Heart right ventricle (tissue), 16 donors: ENCODE results near the gene EYA3. TPM values are rescaled to one million over a fixed set of nuclear protein-coding genes. Genes with fewer than 3 reads are reported as not detected.
A peak's percentile ranks its signal among the peaks of the same experiment; 100 is the strongest.

ENCODE experiments used
- ATAC-seq, 8 donors: fragments of 200-7000 bp; cut with Tn5 transposase; one replicate each; pipeline ENCODE4 v1.9.1; 2020; ENCODE audit warnings: mild to moderate bottlenecking in 8 of 8, moderate library complexity in 8 of 8, moderate number of reproducible peaks in 1 of 8
- DNase-seq, 2 donors: peaks; one replicate each; pipeline ENCODE4 v3.0.0-alpha.2; 2020
- H3K27ac ChIP-seq, 10 donors: fragments of 200-600 bp; sonication (generic) in 2 of 10; one replicate each; pipeline versions ENCODE4 v1.5.0 to v1.8.0; 2020 to 2022; ENCODE audit warnings: mild to moderate bottlenecking in 3 of 10
- H3K27me3 ChIP-seq, 7 donors: fragments of 200-600 bp; one replicate each; pipeline ENCODE4 v1.8.0; 2021 to 2022; ENCODE audit warnings: mild to moderate bottlenecking in 2 of 7
- H3K36me3 ChIP-seq, 9 donors: fragments of 200-600 bp; sonication (generic) in 1 of 9; one replicate each; pipeline versions ENCODE4 v1.5.0 to v1.8.0; 2020 to 2022; ENCODE audit warnings: mild to moderate bottlenecking in 2 of 9
- H3K4me1 ChIP-seq, 9 donors: fragments of 200-600 bp; sonication (generic) in 1 of 9; one replicate each; pipeline versions ENCODE4 v1.5.0 to v1.8.0; 2020 to 2022; ENCODE audit warnings: mild to moderate bottlenecking in 4 of 9
- H3K4me3 ChIP-seq, 10 donors: fragments of 200-600 bp; sonication (generic) in 2 of 10; one replicate each; pipeline versions ENCODE4 v1.5.0 to v1.8.0; 2020 to 2022; ENCODE audit warnings: mild to moderate bottlenecking in 7 of 10, moderate library complexity in 2 of 10
- H3K9me3 ChIP-seq, 11 donors: fragments of 200-600 bp in 10 of 11; sonication (generic) in 2 of 11; one replicate each; pipeline versions ENCODE4 v1.5.0 to v1.8.0; 2013 to 2022; ENCODE audit warnings: mild to moderate bottlenecking in 2 of 11, control low read depth in 1 of 11, moderate library complexity in 1 of 11
- CTCF ChIP-seq, 9 donors: fragments of 200-600 bp; sonication (generic) in 2 of 9; IDR thresholded peaks; one replicate each; pipeline versions ENCODE4 v1.5.0 to v1.8.0; 2021 to 2022; ENCODE audit warnings: antibody characterized with exemption in 9 of 9, mild to moderate bottlenecking in 5 of 9, moderate library complexity in 1 of 9
- WGBS, 2 donors: extraction: QIAGEN DNeasy Blood & Tissue Kit; methylation state at CpG; one replicate each; pipeline ENCODE4 v1.1.7; 2013; ENCODE audit warnings: inconsistent platforms in 1 of 2; 5-methylcytosine and 5-hydroxymethylcytosine counted together
- intact Hi-C, 10 donors: fragments of 100-400 bp; cut with DNase I; formaldehyde crosslinking; loops; one replicate each; pipeline versions ENCODE4 v1.11.1 to v1.14.2; 2022
- polyA plus RNA-seq, 2 donors: library from polyadenylated mRNA; stranded (reverse); fragments of 200-250 nt; gene quantifications; one replicate each; pipeline ENCODE4 v1.2.3, GENCODE V29; 2013
- total RNA-seq, 10 donors: library from RNA; stranded (reverse); fragmentation: NEBNext Ultra II Directional in 3 of 10; extraction: Animal tissue kit (Norgen Biotek cat#: 25700) in 3 of 10; gene quantifications; one replicate each; pipeline versions ENCODE4 v1.2.1 to v1.2.4, GENCODE V29; 2021 to 2023
- donor health status: Arrhythmogenic right ventricular cardiomyopathy.
- donor health status: ischemic (EF 13 %, LVEDD 7.1; RV severe dilation, severe dysfunction).
- donor health status: healthy with polysubstance abuse.
- donor health status: DM: no; HTN: yes; CAD: no.
- donor health status: DM: no; HTN: no; CAD: no.
- donor health status: ischemic (EF 25% LVEDD 6.9; RV normal size, moderate dysfunction).
- donor health status: ischemic (EF 25% LVEDD 5.7; RV mildly dilated, moderate dysfunction).
- donor health status: healthy.
- donor health status: DM: yes; HTN: yes; CAD: no.
- donor health status: Ischemic cardiomyopathy.
- donor health status: ischemic (EF 35%, LVEDD 5.7; RV mildly dilated, moderate dysfunction).
- donor health status: nonischemic (EF 11% LVEDD 7.7; RV severe dilation, severe dysfunction).
- donor health status: DM: yes; HTN: yes; CAD: no.
- donor health status: PGD.
- donor health status: ischemic (EF 29% LVEDD 5.4; RV normal size, mild dysfunction).
- donor health status: nonischemic (EF 23%, LVEDD 6.1; RV moderate dilation, normal function).

EYA3 gene
- total and polyA plus RNA-seq, 12 donors = 3.6 to 22.1 (median 17.3) TPM

GRCh38 chr1:28135371-28136168 is 47.2 kb upstream of the EYA3 start:
- Histone ChIP-seq H3K27me3 (no peaks in the 10 kb centered on the region), H3K9me3 (no peaks in the 10 kb centered on the region), H3K4me1 (peaks cover 0 to 67% (median 0%) of the 10 kb centered on the region in 9 donors), H3K36me3 (no peaks in the 10 kb centered on the region), H3K27ac (peak overlapping the region in 2 of 10 donors; percentile 35 to 84), H3K4me3 (no peak overlapping the region)
- WGBS, 2 donors = 82 to 83% methylated on average over 14 of the region's 14 CpGs
- ATAC-seq = peak in 2 of 8 donors; percentile 20 to 40
- DNase-seq = no peak
- intact Hi-C loops = no loop called here
- no peak for TF ChIP-seq CTCF (IDR thresholded peaks at IDR 0.05)

- no peak overlapping the region for H3K4me3 ChIP-seq
- no peaks in the 10 kb centered on the region for H3K9me3 ChIP-seq
- H3K27me3 ChIP-seq = no peaks in the 10 kb centered on the region
- peak overlapping the region in 2 of 10 donors; percentile 35 to 84 for H3K27ac ChIP-seq
- intact Hi-C loops = loop anchor here in 1 of 10 donors (5.0 kb wide), 1 partner anchor 43 kb away; the partner anchor contains the start of gene PTAFR
- peaks cover 0 to 59% (median 0%) of the 10 kb centered on the region in 9 donors for H3K4me1 ChIP-seq
- 78 to 90% methylated on average over 2 of the region's 2 CpGs for WGBS, 2 donors
- H3K36me3 ChIP-seq = no peaks in the 10 kb centered on the region
- no peak for TF ChIP-seq CTCF (IDR thresholded peaks at IDR 0.05)
- DNase-seq (no peak), ATAC-seq (no peak)
Measured at GRCh38 chr1:28134651-28135207, 46.3 kb upstream of the EYA3 start.

GRCh38 chr1:28132171-28133167 is 44.1 kb upstream of the EYA3 start:
- ATAC-seq = no peak
- 78 to 82% methylated on average over 11 of the region's 11 CpGs for WGBS, 2 donors
- intact Hi-C loops = loop anchor here in 1 of 10 donors (5.0 kb wide), 1 partner anchor 45 kb away; the partner anchor contains the start of gene PTAFR
- no peak overlapping the region for H3K4me3 ChIP-seq
- no peak for DNase-seq
- no peaks in the 10 kb centered on the region for H3K9me3 ChIP-seq
- H3K36me3 ChIP-seq = no peaks in the 10 kb centered on the region
- TF ChIP-seq CTCF (IDR thresholded peaks at IDR 0.05) = no peak
- peak overlapping the region in 1 of 10 donors; percentile 13 for H3K27ac ChIP-seq
- no peaks in the 10 kb centered on the region for H3K27me3 ChIP-seq
- H3K4me1 ChIP-seq = peaks cover 0 to 64% (median 0%) of the 10 kb centered on the region in 9 donors

GRCh38 chr1:28130901-28131300 is 42.5 kb upstream of the EYA3 start:
- TF ChIP-seq CTCF (IDR thresholded peaks at IDR 0.05) = no peak
- 83 to 84% methylated on average over 6 of the region's 6 CpGs for WGBS, 2 donors
- no peaks in the 10 kb centered on the region for H3K36me3 ChIP-seq

More at GRCh38 chr1:28130901-28131300, 42.5 kb upstream of the EYA3 start:
- intact Hi-C loops = loop anchor here in 1 of 10 donors (5.0 kb wide), 1 partner anchor 46 kb away; the partner anchor contains the start of gene PTAFR
- H3K27me3 ChIP-seq = no peaks in the 10 kb centered on the region
- no peak for DNase-seq
- H3K4me3 ChIP-seq = no peak overlapping the region
- H3K9me3 ChIP-seq = no peaks in the 10 kb centered on the region
- peaks cover 0 to 62% (median 0%) of the 10 kb centered on the region in 9 donors for H3K4me1 ChIP-seq
- no peak for ATAC-seq
- no peak overlapping the region for H3K27ac ChIP-seq
